Measurements from ENCODE around the gene HTR1D.

Gene HTR1D

GRCh38 chr1:23152966-23153684 is 64.2 kb downstream of the HTR1D start:
- DNase-seq (ENCODE audit: low read depth in 2 of 2, low spot score in 1 of 2): no peak

- no peak for DNase-seq (ENCODE audit: low read depth in 2 of 2, low spot score in 1 of 2)
Measured at GRCh38 chr1:23150742-23151141, 66.6 kb downstream of the HTR1D start.

- no peak for DNase-seq (ENCODE audit: low read depth in 2 of 2, low spot score in 1 of 2)
Measured at GRCh38 chr1:23150125-23150524, 67.2 kb downstream of the HTR1D start.

GRCh38 chr1:23149114-23149513 is 68.2 kb downstream of the HTR1D start:
- DNase-seq (ENCODE audit: low read depth in 2 of 2, low spot score in 1 of 2): no peak

GRCh38 chr1:23148084-23148483 is 69.2 kb downstream of the HTR1D start:
- DNase-seq (ENCODE audit: low read depth in 2 of 2, low spot score in 1 of 2): no peak
